GM19397 (cell line): ENCODE results near the gene MRGPRF.

Experiments
- ATAC-seq: cut with Tn5 transposase; IDR thresholded peaks from one replicate; pipeline ENCODE4 v1.9.1; 2021; ENCODE audit warnings: mild to moderate bottlenecking, moderate library complexity; ENCODE audit not compliant: unreplicated experiment

MRGPRF gene, protein sequence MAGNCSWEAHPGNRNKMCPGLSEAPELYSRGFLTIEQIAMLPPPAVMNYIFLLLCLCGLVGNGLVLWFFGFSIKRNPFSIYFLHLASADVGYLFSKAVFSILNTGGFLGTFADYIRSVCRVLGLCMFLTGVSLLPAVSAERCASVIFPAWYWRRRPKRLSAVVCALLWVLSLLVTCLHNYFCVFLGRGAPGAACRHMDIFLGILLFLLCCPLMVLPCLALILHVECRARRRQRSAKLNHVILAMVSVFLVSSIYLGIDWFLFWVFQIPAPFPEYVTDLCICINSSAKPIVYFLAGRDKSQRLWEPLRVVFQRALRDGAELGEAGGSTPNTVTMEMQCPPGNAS

DNA sequence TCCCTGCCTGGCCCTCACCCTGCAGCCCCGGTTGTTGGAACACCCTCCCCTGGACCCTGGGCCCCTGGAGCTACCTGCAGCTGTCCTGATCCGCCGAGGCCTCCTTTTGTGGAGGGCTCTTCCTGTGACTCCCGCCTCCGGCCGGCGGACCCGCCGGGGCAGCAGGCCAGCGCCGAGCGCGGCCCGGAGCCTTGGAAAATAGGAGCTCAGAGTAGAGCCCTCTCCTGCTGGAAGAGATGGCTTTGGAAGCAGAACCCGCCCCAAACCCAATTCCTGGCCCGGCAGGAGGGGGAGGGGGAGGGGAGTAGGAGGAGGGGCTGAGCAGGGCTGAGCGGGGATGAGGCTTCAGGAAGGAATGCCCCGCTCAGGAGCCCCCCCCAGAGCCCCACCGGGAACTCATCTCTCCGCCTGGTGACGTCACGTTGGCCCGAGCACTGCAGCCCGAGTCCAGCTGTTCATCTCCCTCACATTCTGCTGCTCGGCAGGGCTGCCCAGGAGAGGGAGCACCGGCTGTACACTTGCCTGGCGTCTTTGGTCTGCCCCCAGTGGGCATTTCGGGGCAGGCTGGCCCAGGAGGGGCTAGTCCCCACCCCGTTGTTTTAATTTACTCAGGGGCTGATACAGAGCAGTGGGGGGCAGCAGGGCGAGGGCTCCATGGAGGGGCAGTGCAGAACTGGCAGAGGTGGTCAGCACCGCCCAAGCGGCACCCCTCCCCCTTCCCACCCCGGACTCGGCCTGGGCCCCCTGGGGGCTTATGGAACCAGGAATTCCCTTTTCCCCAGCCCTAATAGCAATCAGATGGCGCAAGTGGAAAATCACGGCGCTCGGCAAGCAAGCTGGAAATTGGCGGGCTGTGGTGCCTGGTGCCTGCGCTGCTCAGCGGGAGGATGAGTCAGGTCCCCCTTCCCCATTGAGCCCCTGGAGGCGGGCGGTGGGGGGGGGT lies at the start of gene MRGPRF:
Gene MRGPRF (minus strand): TSS at position 238 of the 943 bp plus-strand sequence. CDS start 3,345 bp downstream, outside the sequence.
- ATAC-seq: no peak

DNA sequence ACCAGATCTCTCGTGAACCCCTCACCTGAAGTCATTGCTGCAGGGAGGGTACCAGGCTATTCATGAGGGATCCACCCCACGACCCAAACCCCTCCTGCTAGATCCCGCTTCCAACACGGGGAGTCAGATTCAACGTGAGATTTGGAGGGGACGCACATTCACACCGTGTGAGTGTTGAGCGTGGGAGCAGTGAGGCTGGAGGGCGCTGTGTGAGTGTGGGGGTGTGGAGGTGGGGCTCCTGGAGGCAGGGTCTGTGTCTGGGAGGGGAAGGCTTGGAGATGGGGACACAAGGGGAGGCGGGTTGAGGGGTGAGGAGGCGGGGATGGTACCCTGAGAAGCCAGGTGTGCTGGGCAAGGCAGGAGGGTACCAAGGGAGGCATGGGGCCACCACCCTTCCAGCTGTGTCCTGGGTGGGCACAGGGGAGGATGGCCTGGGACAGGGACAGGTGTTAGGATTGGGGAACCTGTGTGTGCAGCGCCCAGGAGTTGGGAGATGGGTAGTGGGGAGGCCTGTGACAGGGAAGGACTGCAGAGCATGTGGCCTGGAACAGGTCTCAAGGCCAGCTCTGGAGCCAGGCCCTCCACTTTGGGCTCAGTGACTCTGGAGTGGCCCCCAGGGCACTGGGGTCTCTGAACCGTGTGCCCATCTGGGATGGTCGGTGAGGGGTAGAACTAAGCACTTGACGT lies 49.3 kb upstream of the MRGPRF start:
- no peak for ATAC-seq

DNA sequence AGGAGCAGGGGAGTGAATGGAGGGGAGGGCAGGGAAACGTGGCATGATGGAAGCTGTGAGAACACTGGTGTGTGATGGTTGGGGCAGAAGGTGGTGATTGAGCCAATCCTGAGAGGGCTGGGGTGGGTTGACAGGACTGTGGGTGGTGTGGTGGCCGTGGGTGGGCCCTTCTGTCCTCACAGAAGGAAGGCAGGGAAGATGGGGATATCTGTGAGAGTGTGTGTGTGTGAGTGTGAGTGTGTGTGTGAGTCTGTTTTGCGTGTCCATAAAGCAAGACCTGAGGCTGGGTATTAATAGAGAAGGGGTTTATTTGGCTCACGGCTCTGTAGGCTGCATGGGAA lies 48.6 kb upstream of the MRGPRF start:
- ATAC-seq: no peak

DNA sequence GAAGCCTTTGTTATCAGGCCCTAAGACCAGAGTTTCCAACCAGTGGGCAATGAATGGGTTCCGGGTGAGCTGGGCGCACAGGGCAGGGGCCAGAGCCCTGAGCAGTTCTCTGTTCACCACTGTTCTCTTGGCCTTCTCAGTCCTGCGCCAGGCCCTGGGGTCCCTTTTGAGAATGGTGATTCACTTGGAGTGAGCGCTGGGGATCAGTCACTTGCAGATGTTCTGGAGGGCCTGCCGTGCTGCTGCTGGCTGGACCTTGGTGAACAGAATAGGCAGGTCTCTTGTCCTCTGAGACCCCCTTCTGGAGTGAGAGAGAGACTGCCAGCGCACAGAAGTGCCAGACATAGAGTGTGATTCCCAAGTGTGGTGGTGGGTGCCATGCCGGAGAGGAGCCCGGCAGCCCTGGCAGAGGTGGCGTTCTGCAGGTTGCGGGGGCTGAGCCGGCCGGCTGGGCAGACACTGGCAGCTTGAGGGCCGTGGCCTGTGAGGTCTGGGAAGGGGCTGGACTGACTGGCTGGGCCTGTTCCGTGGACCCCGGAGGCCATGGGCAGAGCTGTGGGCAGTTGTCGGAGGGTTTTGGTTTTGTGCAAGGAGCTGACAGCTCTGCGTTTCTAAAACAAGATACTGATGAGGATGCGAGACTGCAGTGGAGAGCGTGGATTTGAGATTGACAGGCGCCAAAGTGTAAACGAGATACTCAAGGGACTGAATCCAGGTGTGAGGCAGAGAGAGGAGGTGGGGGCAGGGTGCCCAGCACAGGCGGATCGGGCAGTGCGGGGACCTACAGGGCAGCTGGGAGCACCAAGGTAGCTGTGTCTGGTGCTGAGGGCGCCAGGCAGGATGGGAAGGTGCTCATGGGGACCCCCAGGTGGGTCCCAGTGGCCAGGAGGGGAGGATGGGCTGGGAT lies 48.0 kb upstream of the MRGPRF start:
- no peak for ATAC-seq

DNA sequence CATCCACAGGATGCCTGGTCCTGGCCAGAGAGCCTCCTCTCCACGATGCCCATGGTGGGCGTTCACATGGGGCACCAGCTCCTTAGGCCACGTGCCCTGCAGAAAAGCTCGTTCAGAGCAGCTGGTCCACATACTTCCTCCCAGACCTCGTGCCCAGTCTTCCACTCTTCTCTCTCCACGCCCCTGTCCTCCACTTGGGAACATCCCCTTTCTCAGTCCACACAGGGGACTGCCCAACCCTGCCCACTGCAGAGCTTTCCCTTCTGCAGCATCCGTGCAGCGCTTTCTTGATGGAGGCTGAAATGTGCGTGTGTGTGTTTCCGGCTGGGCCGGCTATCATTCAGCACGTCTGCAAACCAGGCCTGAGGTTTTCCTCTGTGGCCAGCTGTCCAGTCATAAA lies 46.9 kb upstream of the MRGPRF start:
- no peak for ATAC-seq

DNA sequence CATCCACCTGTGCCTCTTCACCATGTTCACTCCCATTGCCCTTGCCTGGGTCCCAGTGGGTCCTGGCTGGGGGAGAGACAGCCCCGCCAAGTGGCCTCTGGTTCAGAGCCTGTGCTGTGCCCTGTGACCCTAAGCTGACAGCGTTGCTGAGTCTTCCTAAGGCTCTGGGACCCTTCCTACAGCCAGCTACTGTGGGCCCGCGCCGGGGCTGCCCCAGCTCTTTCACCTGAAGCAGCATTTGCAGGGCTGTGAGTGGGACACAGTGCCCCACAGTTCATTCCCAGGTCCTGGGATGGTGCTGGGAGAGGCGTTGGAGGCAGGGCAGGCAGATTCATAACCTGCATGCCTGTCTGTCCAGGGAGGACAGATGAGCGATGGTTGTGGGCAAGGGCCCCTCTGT lies 46.4 kb upstream of the MRGPRF start:
- no peak for ATAC-seq

DNA sequence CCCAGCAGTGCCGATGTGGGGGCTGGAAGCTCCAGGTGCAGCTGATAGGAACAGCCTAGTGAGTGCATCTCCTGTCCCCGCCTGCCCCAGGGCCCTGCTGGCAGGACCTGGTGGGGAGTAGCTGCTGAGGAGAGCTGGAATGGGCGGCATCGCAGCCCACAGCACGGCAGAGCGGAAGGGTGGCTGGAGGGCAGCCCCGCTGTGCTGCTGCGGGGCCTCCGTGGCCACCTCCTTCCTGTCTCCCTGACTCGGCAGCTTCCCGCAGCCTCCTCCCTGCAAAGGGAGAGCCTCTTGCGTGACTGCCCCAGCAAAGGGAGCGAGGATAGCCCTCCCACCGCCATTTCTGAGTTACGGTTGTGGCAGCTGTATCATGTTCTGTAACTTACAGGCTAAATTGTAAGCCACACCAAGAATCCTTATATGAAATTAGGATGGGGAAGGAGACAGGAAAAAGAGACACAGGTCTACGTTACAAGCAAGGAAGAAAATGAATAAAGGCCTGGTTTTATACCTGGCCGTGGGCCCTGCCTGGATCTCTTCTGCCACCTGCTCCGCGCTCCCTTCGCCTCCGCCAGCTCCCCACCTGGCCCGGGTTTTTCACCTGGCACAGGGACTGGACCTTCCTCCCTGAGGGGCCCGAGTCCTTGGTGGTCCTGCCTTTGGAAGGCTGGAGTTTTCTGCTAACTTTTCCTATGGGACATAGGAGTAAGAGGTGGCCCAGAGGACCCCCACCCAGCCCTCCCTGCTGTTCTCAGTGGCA lies 45.6 kb upstream of the MRGPRF start:
- ATAC-seq: no peak

DNA sequence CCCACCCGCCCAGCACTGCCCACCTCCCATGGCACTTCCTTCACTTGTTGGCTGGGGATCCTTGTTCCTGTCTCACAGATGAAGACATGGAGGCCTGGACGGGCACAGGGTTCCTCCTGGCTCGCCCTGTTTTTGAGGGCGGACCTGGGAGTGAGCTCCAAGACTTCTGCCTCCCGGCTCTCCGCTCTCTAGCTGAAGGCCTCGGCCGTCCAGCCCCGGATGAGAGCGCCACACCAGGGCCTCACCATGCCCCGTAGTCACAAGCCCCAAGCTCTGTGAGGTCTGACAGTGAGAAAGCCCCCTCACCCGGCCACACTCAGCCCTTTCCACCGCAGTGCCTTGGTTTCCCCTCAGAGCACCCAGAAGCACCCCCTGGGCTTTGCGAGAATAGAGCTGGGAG lies 44.8 kb upstream of the MRGPRF start:
- ATAC-seq: no peak

DNA sequence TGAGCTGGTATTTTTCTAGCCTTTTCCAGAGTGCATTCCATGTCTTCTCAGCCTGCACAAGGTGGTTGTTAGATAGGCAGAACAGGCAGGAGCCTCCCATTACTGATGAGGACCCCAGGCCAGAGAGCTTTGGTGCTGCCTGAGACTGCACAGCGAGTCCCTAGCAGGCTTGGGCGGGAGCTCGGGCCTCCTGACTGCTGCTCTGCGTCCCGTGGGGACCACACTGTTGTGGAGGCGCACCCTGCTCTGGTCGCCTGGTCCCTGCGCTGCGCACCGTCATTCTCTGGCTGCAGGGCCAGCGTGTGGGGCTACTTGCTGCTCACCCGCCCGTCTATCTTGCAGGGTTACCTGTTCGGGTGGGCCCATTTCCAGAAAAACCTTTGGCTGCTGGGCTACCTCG lies 44.2 kb upstream of the MRGPRF start:
- no peak for ATAC-seq

DNA sequence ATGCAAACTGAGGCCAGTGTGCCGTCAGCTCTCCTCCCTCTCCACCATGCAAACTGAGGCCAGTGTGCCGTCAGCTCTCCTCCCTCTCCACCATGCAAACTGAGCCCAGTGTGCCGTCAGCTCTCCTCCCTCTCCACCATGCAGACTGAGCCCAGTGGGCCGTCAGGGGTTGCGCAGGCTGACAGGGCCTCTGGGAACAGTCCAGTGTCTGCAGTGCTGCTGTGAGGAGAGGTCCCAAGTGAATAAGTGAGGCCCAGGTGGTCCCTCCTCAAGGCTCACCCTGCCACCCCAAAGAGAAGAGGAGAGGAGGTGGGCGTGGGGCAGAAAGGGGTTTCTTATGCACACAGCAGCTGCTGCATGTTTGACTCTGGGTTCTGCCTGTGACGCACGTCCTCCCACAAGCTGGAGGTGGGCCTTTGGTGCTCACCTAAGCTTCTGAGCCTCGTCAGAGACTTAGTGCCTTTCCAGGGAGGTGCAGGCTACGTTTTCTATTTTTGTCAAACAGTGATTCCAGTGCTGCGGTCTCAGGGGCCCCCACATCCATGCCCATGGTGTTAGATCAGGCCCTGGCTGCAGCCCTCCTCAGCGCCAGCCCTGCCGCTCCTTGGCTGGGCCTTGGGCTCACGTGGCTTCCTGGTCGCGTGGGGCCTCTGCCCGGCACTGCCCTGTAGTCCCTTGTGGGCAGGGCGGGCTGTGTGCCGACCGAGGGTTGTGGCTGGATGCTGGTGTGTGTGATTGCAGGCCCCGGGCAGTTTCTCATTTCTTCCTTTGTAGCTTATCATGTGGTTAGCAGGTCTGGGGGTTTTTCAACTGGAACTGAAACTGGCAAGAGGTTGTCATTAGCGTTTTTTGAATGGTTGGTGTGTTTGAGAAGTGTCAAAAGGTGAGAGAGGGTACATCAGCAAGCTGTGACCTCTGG lies 42.8 kb upstream of the MRGPRF start:
- peak; percentile 79 for ATAC-seq

DNA sequence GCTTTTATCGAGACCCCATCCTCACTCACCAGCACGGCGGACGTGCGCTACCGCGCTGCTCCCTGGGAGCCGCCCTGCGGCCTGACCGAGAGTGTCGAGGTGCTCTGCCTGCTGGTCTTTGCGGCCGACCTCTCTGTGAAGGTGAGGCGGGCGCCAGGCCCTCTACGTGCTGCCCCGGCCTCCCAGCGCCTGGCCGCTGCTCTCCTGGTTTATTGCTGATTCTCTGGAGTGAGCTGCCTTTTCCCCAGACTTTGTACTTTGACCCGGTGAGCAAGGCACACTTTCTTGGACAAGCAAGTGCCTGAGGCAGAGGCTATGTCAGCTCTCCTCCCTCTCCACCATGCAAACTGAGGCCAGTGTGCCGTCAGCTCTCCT lies 42.2 kb upstream of the MRGPRF start:
- no peak for ATAC-seq

DNA sequence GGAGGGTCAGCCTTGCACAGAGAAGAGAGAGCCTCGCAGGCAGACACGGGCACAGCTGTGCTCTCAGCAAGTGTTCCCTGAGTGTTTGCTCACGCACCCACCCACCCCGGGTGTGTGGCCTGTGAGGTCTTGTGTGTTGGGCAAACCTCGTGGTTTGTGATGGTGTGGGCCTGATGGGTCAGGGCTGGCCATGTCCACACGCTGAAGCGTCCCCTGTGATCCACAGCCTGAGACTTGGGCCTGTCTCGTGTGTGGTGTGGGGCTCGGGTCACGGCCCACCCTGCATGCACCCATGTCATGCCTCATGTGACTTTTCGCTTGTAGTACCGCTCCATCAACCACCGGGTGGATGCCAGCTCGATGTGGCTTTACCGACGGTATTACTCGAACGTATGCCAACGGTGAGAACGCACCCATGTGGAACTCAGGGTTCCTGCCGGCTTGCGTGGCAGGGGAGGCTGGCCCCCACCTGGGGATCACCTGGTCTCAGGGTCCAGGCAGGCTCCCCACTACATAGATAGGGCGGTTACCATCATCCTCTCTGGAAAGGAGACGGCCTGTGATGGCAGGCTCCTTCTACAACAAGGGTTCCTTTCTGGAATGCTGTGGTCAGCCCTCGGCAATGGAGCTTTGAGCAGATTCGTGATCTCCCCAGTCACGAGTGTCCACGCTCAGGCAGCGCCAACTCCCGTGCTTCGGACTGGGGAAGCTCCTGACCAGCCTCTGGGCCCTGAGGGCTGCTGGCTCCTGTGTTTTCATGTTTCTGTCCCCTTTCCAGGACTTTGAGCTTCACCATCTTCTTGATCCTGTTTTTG lies 41.6 kb upstream of the MRGPRF start:
- no peak for ATAC-seq

DNA sequence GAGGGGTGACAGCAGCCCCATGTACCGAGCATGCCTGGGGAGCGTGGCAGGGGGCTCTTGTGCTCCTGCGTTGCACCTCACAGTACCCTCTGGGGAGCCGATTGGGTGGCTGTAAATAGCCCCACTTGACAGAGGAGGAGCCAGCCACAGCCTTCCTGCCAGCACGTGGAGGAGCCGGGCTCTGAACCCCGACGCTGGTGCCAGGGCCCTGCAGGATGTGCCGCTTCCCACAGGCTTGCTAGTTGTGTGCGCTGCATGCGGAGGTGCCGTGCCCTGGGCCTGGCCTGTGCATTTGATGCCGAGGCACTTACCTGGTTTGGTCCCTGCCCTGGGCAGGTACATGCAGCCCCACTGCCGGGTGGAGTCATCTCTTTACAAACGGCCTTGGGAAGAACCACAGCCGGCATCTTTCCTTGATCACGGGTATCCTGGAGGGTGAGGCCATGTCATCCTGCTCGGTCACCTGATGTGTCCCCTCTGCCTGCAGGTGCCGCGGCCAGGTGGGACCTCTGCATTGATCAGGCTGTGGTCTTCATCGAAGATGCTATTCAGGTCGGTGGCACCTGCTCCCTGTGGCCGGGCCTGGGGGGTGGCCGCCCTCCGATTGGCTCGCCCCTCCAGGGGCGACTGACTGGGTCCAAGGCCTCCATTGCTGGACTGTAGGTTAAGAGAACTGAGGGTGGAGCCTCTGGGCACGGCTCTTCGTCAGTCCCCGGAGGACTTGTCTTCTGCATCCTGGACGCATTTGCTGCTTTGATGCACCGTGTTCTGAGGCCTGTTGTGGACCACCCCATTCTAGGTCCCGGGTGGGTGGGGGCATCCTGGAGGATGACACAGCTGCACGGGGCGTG lies 40.7 kb upstream of the MRGPRF start:
- no peak for ATAC-seq

DNA sequence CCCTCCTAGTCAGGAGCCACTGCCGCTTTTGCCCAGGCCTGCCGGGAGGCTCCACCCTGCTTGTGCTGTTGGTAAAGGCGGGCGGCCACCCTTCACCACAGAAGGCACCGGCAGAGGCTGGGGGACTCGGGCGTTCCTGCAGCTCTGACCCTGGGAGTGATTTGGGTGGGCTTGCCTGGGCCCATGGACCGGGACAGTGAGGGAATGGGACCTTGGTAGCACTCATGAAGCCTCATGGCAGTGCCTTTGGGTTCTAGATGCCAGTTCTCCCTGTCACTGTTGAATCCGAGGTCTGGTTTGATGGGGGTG lies 40.1 kb upstream of the MRGPRF start:
- no peak for ATAC-seq

DNA sequence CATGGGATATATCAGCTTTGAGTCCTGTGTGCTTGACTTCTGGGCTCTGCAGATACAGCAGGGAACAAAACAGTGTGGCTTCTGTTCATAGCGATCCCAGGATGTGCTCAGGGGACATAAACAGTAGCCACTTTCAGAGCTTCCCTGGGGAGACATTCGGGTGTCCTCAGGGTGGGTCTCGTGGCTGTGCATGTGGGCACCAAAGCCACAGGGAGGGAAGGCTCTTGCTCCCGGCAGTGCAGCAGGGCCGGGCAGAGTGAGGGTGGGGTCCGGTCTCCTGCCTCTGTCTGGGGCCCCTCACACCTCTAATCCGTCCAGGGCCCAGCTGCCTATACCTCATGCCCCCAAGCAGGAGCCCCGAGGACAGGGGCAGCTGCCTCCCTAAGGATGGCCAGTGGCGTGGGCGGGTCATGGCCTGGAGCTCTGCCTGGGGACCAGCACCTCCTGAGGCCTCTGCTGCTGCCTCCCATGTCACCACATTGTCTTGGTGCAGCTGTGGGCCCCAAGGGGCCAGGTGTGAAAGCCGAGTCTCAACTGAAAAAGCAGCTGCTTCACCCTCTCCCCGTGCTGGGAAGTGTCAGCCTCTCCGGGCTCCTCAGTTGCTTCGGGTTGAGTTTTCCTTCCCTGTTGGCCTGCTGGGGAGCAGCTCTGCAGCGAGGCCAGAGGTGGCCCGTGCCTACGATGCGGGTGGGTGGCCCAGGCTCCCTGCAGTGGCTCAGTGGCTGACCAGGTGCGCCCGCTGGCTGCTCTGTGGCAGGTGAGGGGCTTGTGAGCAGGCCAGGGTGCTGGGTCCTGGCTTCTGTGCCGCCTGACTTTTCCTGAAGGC lies 39.5 kb upstream of the MRGPRF start:
- no peak for ATAC-seq
